Neuronal stem cell (in vitro differentiated cells): Measurements from ENCODE around the gene FCGR3A.

Source experiments
- DNase-seq: peaks from one replicate; pipeline ENCODE4 v3.0.0-alpha.2; 2013; ENCODE audit warnings: low spot score
- H2AFZ ChIP-seq: one replicate; pipeline ENCODE4 v1.6.1; 2013; ENCODE audit warnings: mild to moderate bottlenecking, low read length, inconsistent platforms
- H2AK5ac ChIP-seq: 2 replicates; pipeline ENCODE4 v1.6.1; 2013; ENCODE audit warnings: low read depth, mild to moderate bottlenecking, inconsistent platforms, low read length, moderate library complexity, mixed read lengths
- H2BK120ac ChIP-seq: 2 replicates; pipeline ENCODE4 v1.6.1; 2013; ENCODE audit warnings: low read depth, mild to moderate bottlenecking, inconsistent platforms, low read length, moderate library complexity, mixed read lengths
- H2BK12ac ChIP-seq: one replicate; pipeline ENCODE4 v1.6.1; 2013; ENCODE audit warnings: low read length, inconsistent platforms
- H2BK15ac ChIP-seq: 2 replicates; pipeline ENCODE4 v1.6.1; 2013; ENCODE audit warnings: mild to moderate bottlenecking, low read length, inconsistent platforms, mixed read lengths
- H2BK5ac ChIP-seq: one replicate; pipeline ENCODE4 v1.6.1; 2013; ENCODE audit warnings: inconsistent platforms, mild to moderate bottlenecking, low read length, moderate library complexity
- H3K14ac ChIP-seq: one replicate; pipeline ENCODE4 v1.6.1; 2013; ENCODE audit warnings: low read length, inconsistent platforms
- H3K18ac ChIP-seq: 2 replicates; pipeline ENCODE4 v1.6.1; 2013; ENCODE audit warnings: low read length, inconsistent platforms
- H3K23ac ChIP-seq: 2 replicates; pipeline ENCODE4 v1.6.1; 2013; ENCODE audit warnings: low read depth, mild to moderate bottlenecking, mixed read lengths, low read length, inconsistent platforms; ENCODE audit not compliant: poor library complexity
- H3K27ac ChIP-seq: replicated peaks from 3 replicates; pipeline ENCODE4 v1.5.1; 2013; ENCODE audit warnings: low read length, inconsistent platforms
- H3K27me3 ChIP-seq, 3 experiments: 2 replicates each; pipeline ENCODE4 v1.6.1; 2013; ENCODE audit warnings: low read length in 3 of 3, mild to moderate bottlenecking in 2 of 3, inconsistent platforms in 1 of 3, low read depth in 1 of 3, mixed read lengths in 1 of 3, moderate library complexity in 1 of 3; ENCODE audit not compliant: control insufficient read depth in 3 of 3, insufficient read depth in 3 of 3
- H3K36me3 ChIP-seq, 2 donors: replicated peaks in 1 of 2; 2 replicates each; pipeline ENCODE4 v1.6.1; 2013; ENCODE audit warnings: low read length in 2 of 2; ENCODE audit not compliant: control insufficient read depth in 2 of 2, insufficient read depth in 2 of 2
- H3K4ac ChIP-seq: 2 replicates; pipeline ENCODE4 v1.6.1; 2013; ENCODE audit warnings: inconsistent platforms, mild to moderate bottlenecking, low read length, moderate library complexity
- H3K4me1 ChIP-seq, 2 donors: 1 replicate in 1 of 2; 2 replicates in 1 of 2; pipeline ENCODE4 v1.6.1; 2013; ENCODE audit warnings: low read length in 2 of 2, low read depth in 1 of 2; ENCODE audit not compliant: control insufficient read depth in 2 of 2, insufficient read depth in 1 of 2
- H3K4me2 ChIP-seq: one replicate; pipeline ENCODE4 v1.6.1; 2013; ENCODE audit warnings: mild to moderate bottlenecking, low read length, inconsistent platforms; ENCODE audit not compliant: insufficient read depth, poor library complexity, severe bottlenecking
- H3K4me3 ChIP-seq, 2 donors: 2 replicates each; pipeline ENCODE4 v1.5.1; 2013; ENCODE audit warnings: low read length in 2 of 2, mild to moderate bottlenecking in 2 of 2, inconsistent platforms in 1 of 2, moderate library complexity in 1 of 2
- H3K79me1 ChIP-seq: one replicate; pipeline ENCODE4 v1.6.1; 2013; ENCODE audit warnings: low read depth, mild to moderate bottlenecking, inconsistent platforms, low read length, moderate library complexity
- H3K9ac ChIP-seq: one replicate; pipeline ENCODE4 v1.6.1; 2013; ENCODE audit warnings: mild to moderate bottlenecking, low read depth, low read length, inconsistent platforms; ENCODE audit not compliant: poor library complexity
- H3K9me3 ChIP-seq, 2 donors: replicated peaks in 1 of 2; 2 replicates each; pipeline versions ENCODE3 to v1.6.1; 2013; ENCODE audit warnings: low read length in 2 of 2, mild to moderate bottlenecking in 2 of 2, inconsistent platforms in 1 of 2, low read depth in 1 of 2, mixed read lengths in 1 of 2, moderate library complexity in 1 of 2; ENCODE audit not compliant: control insufficient read depth in 2 of 2, insufficient read depth in 1 of 2
- H4K8ac ChIP-seq: one replicate; pipeline ENCODE4 v1.6.1; 2013; ENCODE audit warnings: low read depth, mild to moderate bottlenecking, inconsistent platforms, low read length, moderate library complexity
- H4K91ac ChIP-seq: one replicate; pipeline ENCODE4 v1.6.1; 2013; ENCODE audit warnings: low read length, low read depth, mild to moderate bottlenecking, inconsistent platforms; ENCODE audit not compliant: poor library complexity
- WGBS, 2 donors: extraction: QIAGEN DNeasy Blood & Tissue Kit; methylation state at CpG; one replicate each; pipeline ENCODE4 v1.1.7; 2013; ENCODE audit warnings: missing lambda C conversion rate in 2 of 2, mixed read lengths in 1 of 2; ENCODE audit not compliant: insufficient read length in 2 of 2, insufficient replicate concordance in 1 of 2; ENCODE audit errors: extremely low coverage in 2 of 2; 5-methylcytosine and 5-hydroxymethylcytosine counted together

FCGR3A gene

GRCh38 chr1:161501234-161501633 is 48.4 kb downstream of the FCGR3A start:
- no peak overlapping the region for H3K18ac ChIP-seq
- H3K27me3 ChIP-seq, result peaks cover 0 to 7% (median 2%) of the 10 kb centered on the region in 3 experiments
- no peak overlapping the region for H3K4me3 ChIP-seq
- H3K4me1 ChIP-seq, result no peaks in the 10 kb centered on the region
- no peak overlapping the region for H3K27ac ChIP-seq
- no peak overlapping the region for H2BK15ac ChIP-seq
- H3K36me3 ChIP-seq, result no peaks in the 10 kb centered on the region
- H3K4ac ChIP-seq, result no peak overlapping the region
- H4K91ac ChIP-seq, result no peak overlapping the region
- no peak overlapping the region for H3K9ac ChIP-seq
- no peak overlapping the region for H3K4me2 ChIP-seq
- no peak overlapping the region for H2AK5ac ChIP-seq
- H3K9me3 ChIP-seq, result no peaks in the 10 kb centered on the region
- H2AFZ ChIP-seq, result no peak overlapping the region
- H2BK12ac ChIP-seq, result no peak overlapping the region
- no peak overlapping the region for H3K23ac ChIP-seq
- no peaks in the 10 kb centered on the region for H3K79me1 ChIP-seq
- WGBS, 2 donors, result no CpG with 5 or more reads among the region's 1 CpG
- no peak overlapping the region for H2BK120ac ChIP-seq
- DNase-seq, result no peak
- no peak overlapping the region for H3K14ac ChIP-seq
- no peak overlapping the region for H4K8ac ChIP-seq
- H2BK5ac ChIP-seq, result no peak overlapping the region

- no CpG with 5 or more reads among the region's 8 CpGs for WGBS, 2 donors
- Histone ChIP-seq H2AK5ac (no peak overlapping the region), H3K23ac (no peak overlapping the region), H2BK12ac (no peak overlapping the region), H3K4ac (no peak overlapping the region), H4K91ac (no peak overlapping the region), H3K4me2 (no peak overlapping the region), H4K8ac (no peak overlapping the region), H3K27ac (no peak overlapping the region), H3K9me3 (no peaks in the 10 kb centered on the region), H3K79me1 (no peaks in the 10 kb centered on the region), H3K9ac (no peak overlapping the region), H3K36me3 (no peaks in the 10 kb centered on the region), H3K4me1 (no peaks in the 10 kb centered on the region), H3K14ac (no peak overlapping the region), H3K18ac (no peak overlapping the region), H2BK5ac (no peak overlapping the region), H2BK15ac (no peak overlapping the region), H2BK120ac (no peak overlapping the region), H3K27me3 (peaks cover 0 to 4% (median 0%) of the 10 kb centered on the region in 3 experiments), H2AFZ (no peak overlapping the region), H3K4me3 (no peak overlapping the region)
- no peak for DNase-seq
These were observed 50.2 kb downstream of the FCGR3A start for GRCh38 chr1:161499099-161500039.

GRCh38 chr1:161498646-161499045 is 51.0 kb downstream of the FCGR3A start:
- H4K8ac ChIP-seq, result no peak overlapping the region
- DNase-seq, result no peak
- no peak overlapping the region for H3K23ac ChIP-seq
- H3K9me3 ChIP-seq, result no peaks in the 10 kb centered on the region
- no peak overlapping the region for H3K4ac ChIP-seq
- H2BK12ac ChIP-seq, result no peak overlapping the region
- H2BK120ac ChIP-seq, result no peak overlapping the region
- H2AK5ac ChIP-seq, result no peak overlapping the region
- no peak overlapping the region for H3K9ac ChIP-seq
- no CpG with 5 or more reads among the region's 2 CpGs for WGBS, 2 donors
- H3K79me1 ChIP-seq, result no peaks in the 10 kb centered on the region
- H2BK5ac ChIP-seq, result no peak overlapping the region
- no peaks in the 10 kb centered on the region for H3K4me1 ChIP-seq
- no peaks in the 10 kb centered on the region for H3K36me3 ChIP-seq
- H2BK15ac ChIP-seq, result no peak overlapping the region
- no peak overlapping the region for H3K27ac ChIP-seq
- no peak overlapping the region for H2AFZ ChIP-seq
- no peak overlapping the region for H3K4me3 ChIP-seq
- H3K4me2 ChIP-seq, result no peak overlapping the region
- H3K14ac ChIP-seq, result no peak overlapping the region
- no peak overlapping the region for H4K91ac ChIP-seq
- peaks cover 0 to 4% (median 0%) of the 10 kb centered on the region in 3 experiments for H3K27me3 ChIP-seq
- no peak overlapping the region for H3K18ac ChIP-seq

- no peak overlapping the region for H3K23ac ChIP-seq
- no peak overlapping the region for H3K4me2 ChIP-seq
- H2AK5ac ChIP-seq, result no peak overlapping the region
- no peaks in the 10 kb centered on the region for H3K9me3 ChIP-seq
- no peak overlapping the region for H4K8ac ChIP-seq
- DNase-seq, result no peak
- H2BK15ac ChIP-seq, result no peak overlapping the region
- H3K4ac ChIP-seq, result no peak overlapping the region
- H3K18ac ChIP-seq, result no peak overlapping the region
- no peak overlapping the region for H3K4me3 ChIP-seq
- no peak overlapping the region for H2BK120ac ChIP-seq
- H2AFZ ChIP-seq, result no peak overlapping the region
- H3K14ac ChIP-seq, result no peak overlapping the region
- no peak overlapping the region for H2BK12ac ChIP-seq
- no peak overlapping the region for H3K27ac ChIP-seq
- WGBS, 2 donors, result no CpG with 5 or more reads among the region's 1 CpG
- H3K4me1 ChIP-seq, result no peaks in the 10 kb centered on the region
- H2BK5ac ChIP-seq, result no peak overlapping the region
- H3K79me1 ChIP-seq, result no peaks in the 10 kb centered on the region
- no peak overlapping the region for H3K9ac ChIP-seq
- H3K36me3 ChIP-seq, result no peaks in the 10 kb centered on the region
- H3K27me3 ChIP-seq, result peaks cover 0 to 4% (median 0%) of the 10 kb centered on the region in 3 experiments
- no peak overlapping the region for H4K91ac ChIP-seq
These were observed 51.7 kb downstream of the FCGR3A start for GRCh38 chr1:161497961-161498360.
